ENCODE measurements around the gene NSUN2.

DNA sequence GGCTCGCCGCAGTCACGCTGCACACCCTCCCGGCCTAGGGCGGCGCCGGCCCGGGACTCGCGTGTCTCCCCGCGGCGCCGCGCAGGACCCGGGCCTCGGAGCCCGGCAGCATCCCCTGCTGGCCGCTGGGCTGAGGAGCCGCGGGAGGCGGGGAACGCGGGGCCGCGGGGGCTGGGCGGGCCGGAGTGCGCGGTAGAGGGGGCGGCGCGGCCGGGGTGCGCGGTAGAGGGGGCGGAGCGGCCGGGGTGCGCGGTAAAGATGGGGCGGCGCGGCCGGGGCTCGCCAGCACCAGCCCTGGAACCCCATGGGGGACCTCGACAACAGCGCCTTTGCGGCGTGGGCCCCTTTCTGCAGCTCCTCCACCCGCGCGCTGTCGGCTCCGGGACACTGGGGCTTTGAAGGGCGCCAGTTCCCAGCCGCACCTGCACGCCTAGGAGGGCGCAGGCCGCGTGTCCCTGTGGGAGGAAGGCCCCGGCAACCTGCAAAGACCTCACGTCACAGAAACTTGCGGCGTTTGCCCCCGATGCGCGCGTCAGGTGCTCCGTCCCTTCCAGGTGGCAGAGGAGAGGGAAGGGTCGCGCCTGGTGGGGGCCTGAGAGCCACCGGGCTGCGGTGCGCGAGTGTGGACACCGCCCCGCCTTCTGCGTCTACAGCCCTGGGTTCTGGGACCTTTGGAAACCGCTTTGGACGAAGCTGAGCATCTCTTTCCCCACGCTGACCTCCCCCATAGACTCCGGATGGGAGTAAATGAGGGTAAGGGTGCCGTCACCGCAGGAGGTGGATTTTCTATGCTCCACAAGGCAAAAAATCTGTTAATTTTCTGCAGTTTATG is 49.6 kb downstream of the NSUN2 start:
- TF ChIP-seq, protein P1, sequence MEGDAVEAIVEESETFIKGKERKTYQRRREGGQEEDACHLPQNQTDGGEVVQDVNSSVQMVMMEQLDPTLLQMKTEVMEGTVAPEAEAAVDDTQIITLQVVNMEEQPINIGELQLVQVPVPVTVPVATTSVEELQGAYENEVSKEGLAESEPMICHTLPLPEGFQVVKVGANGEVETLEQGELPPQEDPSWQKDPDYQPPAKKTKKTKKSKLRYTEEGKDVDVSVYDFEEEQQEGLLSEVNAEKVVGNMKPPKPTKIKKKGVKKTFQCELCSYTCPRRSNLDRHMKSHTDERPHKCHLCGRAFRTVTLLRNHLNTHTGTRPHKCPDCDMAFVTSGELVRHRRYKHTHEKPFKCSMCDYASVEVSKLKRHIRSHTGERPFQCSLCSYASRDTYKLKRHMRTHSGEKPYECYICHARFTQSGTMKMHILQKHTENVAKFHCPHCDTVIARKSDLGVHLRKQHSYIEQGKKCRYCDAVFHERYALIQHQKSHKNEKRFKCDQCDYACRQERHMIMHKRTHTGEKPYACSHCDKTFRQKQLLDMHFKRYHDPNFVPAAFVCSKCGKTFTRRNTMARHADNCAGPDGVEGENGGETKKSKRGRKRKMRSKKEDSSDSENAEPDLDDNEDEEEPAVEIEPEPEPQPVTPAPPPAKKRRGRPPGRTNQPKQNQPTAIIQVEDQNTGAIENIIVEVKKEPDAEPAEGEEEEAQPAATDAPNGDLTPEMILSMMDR (conservative IDR thresholded peaks at IDR 0.05 in 1 of 2, IDR thresholded peaks at IDR 0.05 in 1 of 2; ENCODE audit: extremely low read depth in 1 of 2, insufficient read depth in 1 of 2, low read depth in 1 of 2, low read length in 2 of 2) = no peak
- TF ChIP-seq EZH2 (IDR thresholded peaks at IDR 0.05; ENCODE audit: borderline replicate concordance, low read length) = no peak

All from mammary epithelial cell (primary cell).